HepG2 (cell line): ENCODE measurements around the gene FAM53B. TPM values are rescaled to one million over a fixed set of nuclear protein-coding genes. Genes with fewer than 3 reads are reported as not detected.
A peak's percentile ranks its signal among the peaks of the same experiment; 100 is the strongest.

Source experiments
- ATAC-seq: fragments of 200-7000 bp; cut with Tn5 transposase; 3 replicates; pipeline ENCODE4 v1.9.1; 2020; ENCODE audit warnings: mild to moderate bottlenecking, moderate library complexity
- BruUV-seq: library from RNA; stranded (reverse); fragments of 400-500 nt; replicated peaks from 2 replicates; lab custom pipeline; 2021; lab: Mats Ljungman, UMichigan
- CTCF ChIA-PET: fragments of 300-600 bp; formaldehyde crosslinking; extraction: SDS; loops from one replicate; lab custom pipeline; 2021; ENCODE audit warnings: low total read pairs, inconsistent platforms, low intra/inter-chr PET ratio; lab: Yijun Ruan, JAX
- POLR2A ChIA-PET: fragments of 350-600 bp; sonication (Branson Sonifier 250); formaldehyde crosslinking; loops from one replicate; lab custom pipeline; 2020; ENCODE audit warnings: antibody characterized with exemption, inconsistent platforms; lab: Yijun Ruan, JAX
- DNase-seq: peaks from one replicate; pipeline ENCODE4 v3.0.0-alpha.2; 2015; ENCODE audit warnings: low spot score
- FAIRE-seq: peaks from 3 replicates; lab custom pipeline; 2011; peaks lifted over from hg19 to GRCh38; lab: Jason Lieb, UNC
- H2AFZ ChIP-seq: one replicate; pipeline ENCODE4 v1.6.1; 2011; ENCODE audit warnings: low read length, inconsistent platforms
- H3K27ac ChIP-seq: fragments of 300-600 bp; 3 replicates; pipeline ENCODE4 v1.8.0; 2011; ENCODE audit warnings: mixed run types, mild to moderate bottlenecking, mixed read lengths, low read length, inconsistent platforms; ENCODE audit not compliant: insufficient read depth; ENCODE audit errors: extremely low read length
- H3K27me3 ChIP-seq, 2 experiments: fragments of 200-600 bp in 1 of 2; 2 replicates in 1 of 2; 3 replicates in 1 of 2; pipeline versions ENCODE4 v1.6.0 to v1.8.0; 2011; ENCODE audit warnings: low read length in 2 of 2, mild to moderate bottlenecking in 2 of 2, moderate library complexity in 2 of 2, inconsistent platforms in 1 of 2; ENCODE audit not compliant: insufficient read depth in 2 of 2, control insufficient read depth in 1 of 2
- H3K36me3 ChIP-seq, 2 experiments: fragments of 200-600 bp in 1 of 2; replicated peaks in 1 of 2; 2 replicates in 1 of 2; 3 replicates in 1 of 2; pipeline versions ENCODE4 v1.5.1 to v1.8.0; 2011; ENCODE audit warnings: low read length in 2 of 2, inconsistent platforms in 1 of 2; ENCODE audit not compliant: insufficient read depth in 2 of 2, control insufficient read depth in 1 of 2
- H3K4me1 ChIP-seq: 2 replicates; pipeline ENCODE4 v1.5.1; 2012; ENCODE audit warnings: low read length, inconsistent platforms; ENCODE audit not compliant: insufficient read depth
- H3K4me2 ChIP-seq: 2 replicates; pipeline ENCODE4 v1.6.0; 2011; ENCODE audit warnings: low read depth, low read length, inconsistent platforms
- H3K4me3 ChIP-seq, 3 experiments: fragments of 200-600 bp in 1 of 3; sonication (generic), shearing (Covaris generic) in 1 of 3; replicated peaks in 1 of 3; 2 replicates each; pipeline ENCODE4 v1.5.1; 2011 to 2016; ENCODE audit warnings: low read length in 3 of 3, inconsistent platforms in 2 of 3, low read depth in 2 of 3, mild to moderate bottlenecking in 2 of 3, control low read depth in 1 of 3, mixed read lengths in 1 of 3; ENCODE audit not compliant: insufficient read depth in 1 of 3
- H3K79me2 ChIP-seq: one replicate; pipeline ENCODE4 v1.6.1; 2011; ENCODE audit warnings: low read length, inconsistent platforms; ENCODE audit not compliant: insufficient read depth
- H3K9ac ChIP-seq: 2 replicates; pipeline ENCODE4 v1.6.0; 2011; ENCODE audit warnings: mild to moderate bottlenecking, low read depth, low read length, inconsistent platforms; ENCODE audit not compliant: insufficient read depth
- H3K9me3 ChIP-seq: 2 replicates; pipeline ENCODE4 v1.5.1; 2012; ENCODE audit warnings: mild to moderate bottlenecking, low read length
- H4K20me1 ChIP-seq: 2 replicates; pipeline ENCODE4 v1.6.0; 2011; ENCODE audit warnings: inconsistent platforms, mild to moderate bottlenecking, low read length, moderate library complexity; ENCODE audit not compliant: insufficient read depth
- BATF2 ChIP-seq: sonication (generic); formaldehyde crosslinking; IDR thresholded peaks from 2 replicates; pipeline ENCODE4 v1.8.0; 2022; ENCODE audit warnings: mild to moderate bottlenecking, missing genetic modification reagents, moderate library complexity
- ELF3 ChIP-seq: IDR thresholded peaks from 2 replicates; pipeline ENCODE4 v1.6.1; 2016; ENCODE audit warnings: missing genetic modification reagents, missing compliant biosample characterization
- GLMP ChIP-seq: sonication (generic); formaldehyde crosslinking; IDR thresholded peaks from 2 replicates; pipeline ENCODE4 v1.9.0; 2021; ENCODE audit warnings: missing genetic modification reagents, mild to moderate bottlenecking, borderline replicate concordance
- HES4 ChIP-seq: sonication (generic); formaldehyde crosslinking; IDR thresholded peaks from 2 replicates; pipeline ENCODE4 v1.9.0; 2021; ENCODE audit warnings: mild to moderate bottlenecking, missing genetic modification reagents, borderline replicate concordance
- HNF4A ChIP-seq: sonication (generic); formaldehyde crosslinking; IDR thresholded peaks from 2 replicates; pipeline ENCODE4 v1.4.0; 2020; ENCODE audit warnings: missing genetic modification reagents
- HNRNPL ChIP-seq: fragments of 200-400 bp; formaldehyde crosslinking; IDR thresholded peaks from 2 replicates; pipeline ENCODE4 v1.6.1; 2017; ENCODE audit warnings: mild to moderate bottlenecking, low read depth, low read length
- HOXA3 ChIP-seq: sonication (generic); formaldehyde crosslinking; IDR thresholded peaks from 2 replicates; pipeline ENCODE4 v1.5.0; 2020; ENCODE audit warnings: missing genetic modification reagents
- KDM6A ChIP-seq: IDR thresholded peaks from 2 replicates; pipeline ENCODE4 v1.6.1; 2016; ENCODE audit warnings: low read depth
- MAFK ChIP-seq, 2 experiments: IDR thresholded peaks in 1 of 2; conservative IDR thresholded peaks in 1 of 2; 2 replicates each; pipeline ENCODE4 v1.6.1; 2011; ENCODE audit warnings: improper control_type of control experiment in 2 of 2, low read length in 2 of 2
- NFATC3 ChIP-seq: sonication (generic); formaldehyde crosslinking; IDR thresholded peaks from 2 replicates; pipeline ENCODE4 v1.5.1; 2020; ENCODE audit warnings: mild to moderate bottlenecking, missing genetic modification reagents
- NPAS2 ChIP-seq: sonication (generic); formaldehyde crosslinking; IDR thresholded peaks from 2 replicates; pipeline ENCODE4 v1.8.0; 2022; ENCODE audit warnings: mild to moderate bottlenecking, missing genetic modification reagents, borderline replicate concordance
- RARA ChIP-seq: IDR thresholded peaks from 2 replicates; pipeline ENCODE4 v1.6.1; 2016; ENCODE audit warnings: missing genetic modification reagents, missing compliant biosample characterization
- RXRA ChIP-seq: sonication (generic); formaldehyde crosslinking; IDR thresholded peaks from 2 replicates; pipeline ENCODE4 v1.5.1; 2020; ENCODE audit warnings: missing genetic modification reagents
- TEF ChIP-seq: sonication (generic); formaldehyde crosslinking; IDR thresholded peaks from 2 replicates; pipeline ENCODE4 v1.5.0; 2020; ENCODE audit warnings: missing genetic modification reagents
- ZMYM3 ChIP-seq: sonication (generic); formaldehyde crosslinking; IDR thresholded peaks from 2 replicates; pipeline ENCODE4 v1.5.1; 2020; ENCODE audit warnings: mild to moderate bottlenecking, missing genetic modification reagents
- ZNF629 ChIP-seq: sonication (generic); formaldehyde crosslinking; conservative IDR thresholded peaks from 2 replicates; pipeline ENCODE4 v1.5.0; 2020; ENCODE audit warnings: missing genetic modification reagents
- ZNF660 ChIP-seq: sonication (generic); formaldehyde crosslinking; IDR thresholded peaks from 2 replicates; pipeline ENCODE4 v1.5.1; 2020; ENCODE audit warnings: mild to moderate bottlenecking, low read depth, missing genetic modification reagents, borderline replicate concordance
- ZNF775 ChIP-seq: sonication (generic); formaldehyde crosslinking; IDR thresholded peaks from 2 replicates; pipeline ENCODE4 v1.4.0; 2020; ENCODE audit warnings: missing genetic modification reagents, mild to moderate bottlenecking, moderate library complexity, borderline replicate concordance
- ZNF776 ChIP-seq: sonication (generic); formaldehyde crosslinking; IDR thresholded peaks from 2 replicates; pipeline ENCODE4 v1.4.0; 2020; ENCODE audit warnings: mild to moderate bottlenecking, missing genetic modification reagents
- ZNF781 ChIP-seq: sonication (generic); formaldehyde crosslinking; IDR thresholded peaks from 2 replicates; pipeline ENCODE4 v1.5.1; 2020; ENCODE audit warnings: borderline replicate concordance, mild to moderate bottlenecking, missing genetic modification reagents; ENCODE audit errors: not compliant biosample characterization
- ZXDC ChIP-seq: sonication (generic); formaldehyde crosslinking; IDR thresholded peaks from 2 replicates; pipeline ENCODE4 v1.5.0; 2020; ENCODE audit warnings: mild to moderate bottlenecking, missing genetic modification reagents
- WGBS: methylation state at CpG from one replicate; pipeline ENCODE4 v1.1.6; 2017; ENCODE audit warnings: low lambda C conversion rate; 5-methylcytosine and 5-hydroxymethylcytosine counted together
- in situ Hi-C: cut with HindIII; loops from 2 replicates; pipeline ENCODE4 v1.10.0; 2017; ENCODE audit warnings: low pct_unique_long_range_greater_than_20kb; ENCODE audit not compliant: extremely low pct_ligation_motif_present
- intact Hi-C: fragments of 100-400 bp; cut with micrococcal nuclease; formaldehyde crosslinking; loops from one replicate; pipeline ENCODE4 v1.10.0; 2022; ENCODE audit not compliant: unreplicated experiment
- polyA plus RNA-seq, 8 experiments: library from polyadenylated mRNA; depleted of rRNA in 3 of 8; stranded (reverse) in 7 of 8; unstranded in 1 of 8; fragments of >200 nt; fragmentation: Illumina TruSeq in 4 of 8; extraction: Trizol in 4 of 8; gene quantifications; 2 replicates each; pipeline versions ENCODE4 v1.2.1 to v1.2.3, GENCODE V29; 2011 to 2016; ENCODE audit warnings: low read depth in 4 of 8, missing spikeins in 1 of 8, mixed read lengths in 1 of 8; ENCODE audit not compliant: insufficient read depth in 1 of 8
- total RNA-seq, 5 experiments: library from RNA; depleted of rRNA; stranded (reverse); fragments of >200 nt; fragmentation: Illumina TruSeq; extraction: Trizol; gene quantifications; 2 replicates each; pipeline ENCODE4 v1.2.3, GENCODE V29; 2016; ENCODE audit warnings: low read depth in 1 of 5

Gene FAM53B
- total and polyA plus RNA-seq, 2 of the 13 experiments (the other 11 are each of a cell fraction or from before 2014, with no cell fraction given) = 6.4 to 19.3 TPM

- POLR2A ChIA-PET = interaction anchor here (1.4 kb wide), 1 partner anchor 8 kb away, joined by 3 read pairs; no protein-coding TSS in a partner anchor
- in situ Hi-C loops = no loop called here
- no peaks in the 10 kb centered on the region for H3K9me3 ChIP-seq
- no peak overlapping the region for H3K27ac ChIP-seq
- FAIRE-seq (no peak), DNase-seq (no peak), ATAC-seq (no peak)
- WGBS = 95% methylated on average over 6 of the region's 9 CpGs
- no peak overlapping the region for H3K4me2 ChIP-seq
- no peak overlapping the region for H3K4me3 ChIP-seq
- no TSS peak for BruUV-seq
- no peaks in the 10 kb centered on the region for H4K20me1 ChIP-seq
- no peaks in the 10 kb centered on the region for H3K27me3 ChIP-seq
- intact Hi-C loops = no loop called here
- H3K79me2 ChIP-seq = peaks cover 37% of the 10 kb centered on the region
- H3K9ac ChIP-seq = no peak overlapping the region
- CTCF ChIA-PET = no interaction called here
- peaks cover 71% of the 10 kb centered on the region for H3K4me1 ChIP-seq
- no peaks in the 10 kb centered on the region for H3K36me3 ChIP-seq
- no peak overlapping the region for H2AFZ ChIP-seq
- TF ChIP-seq RARA (peak; percentile 84), MAFK (conservative IDR thresholded peaks at IDR 0.05 in 1 of 2, IDR thresholded peaks at IDR 0.05 in 1 of 2; ENCODE audit: low read length in 2 of 2) (no peak), ZMYM3 (CRISPR knock-in tag) (no peak), GLMP (CRISPR knock-in tag) (no peak), ZXDC (CRISPR knock-in tag) (no peak), NPAS2 (no peak), BATF2 (no peak), ZNF776 (CRISPR knock-in tag) (no peak), NFATC3 (CRISPR knock-in tag) (no peak), HNRNPL (no peak), ZNF781 (no peak), ZNF660 (CRISPR knock-in tag) (no peak), HNF4A (CRISPR knock-in tag) (0 out of 2 replicates have a peak, but pooled peaks have one; percentile 26), HES4 (CRISPR knock-in tag) (no peak), ELF3 (no peak), HOXA3 (CRISPR knock-in tag) (no peak), ZNF775 (CRISPR knock-in tag) (no peak), RXRA (peak; percentile 24; the same call in 1 of the 2 replicates), TEF (no peak), ZNF629 (CRISPR knock-in tag) (no peak), KDM6A (CRISPR knock-in tag) (no peak)
Measured at GRCh38 chr10:124717041-124717757, 27.0 kb downstream of the FAM53B start.
